OCI-LY3 (cell line): ENCODE data around the gene KCNN2.

Experiments
- EZH2phosphoT487 ChIP-seq: fragments of 200-600 bp; shearing (Covaris generic); IDR thresholded peaks from 2 replicates; pipeline ENCODE4 v1.6.1; 2018; ENCODE audit warnings: antibody characterized with exemption, mixed run types, low read depth
- TF ChIP-seq, protein P1 (sequence below): fragments of 200-600, 300-600 bp; sonication (generic); IDR thresholded peaks from 2 replicates; pipeline ENCODE4 v1.5.1; 2014; ENCODE audit warnings: antibody characterized with exemption, low read length, low read depth

DNA sequence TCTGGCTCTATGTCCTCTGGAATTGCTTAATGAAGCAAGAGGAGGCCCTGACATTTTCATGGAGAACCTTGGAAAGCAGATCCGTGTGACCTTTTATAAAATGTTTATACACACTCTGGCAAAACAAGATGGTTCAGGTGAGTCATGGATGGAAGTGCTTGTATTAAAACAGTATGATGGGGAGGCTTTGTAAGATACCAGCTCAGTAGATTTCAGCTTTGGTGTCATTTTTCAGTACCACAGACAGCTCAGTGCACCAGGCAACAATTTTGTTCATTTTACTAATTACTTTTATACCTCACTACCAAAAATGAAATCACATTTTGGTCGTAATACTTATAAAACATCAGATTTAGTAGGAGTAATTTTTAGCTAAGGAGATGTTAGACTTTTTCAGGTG, 5.2 kb downstream of the KCNN2 start:
- TF ChIP-seq, protein P1, sequence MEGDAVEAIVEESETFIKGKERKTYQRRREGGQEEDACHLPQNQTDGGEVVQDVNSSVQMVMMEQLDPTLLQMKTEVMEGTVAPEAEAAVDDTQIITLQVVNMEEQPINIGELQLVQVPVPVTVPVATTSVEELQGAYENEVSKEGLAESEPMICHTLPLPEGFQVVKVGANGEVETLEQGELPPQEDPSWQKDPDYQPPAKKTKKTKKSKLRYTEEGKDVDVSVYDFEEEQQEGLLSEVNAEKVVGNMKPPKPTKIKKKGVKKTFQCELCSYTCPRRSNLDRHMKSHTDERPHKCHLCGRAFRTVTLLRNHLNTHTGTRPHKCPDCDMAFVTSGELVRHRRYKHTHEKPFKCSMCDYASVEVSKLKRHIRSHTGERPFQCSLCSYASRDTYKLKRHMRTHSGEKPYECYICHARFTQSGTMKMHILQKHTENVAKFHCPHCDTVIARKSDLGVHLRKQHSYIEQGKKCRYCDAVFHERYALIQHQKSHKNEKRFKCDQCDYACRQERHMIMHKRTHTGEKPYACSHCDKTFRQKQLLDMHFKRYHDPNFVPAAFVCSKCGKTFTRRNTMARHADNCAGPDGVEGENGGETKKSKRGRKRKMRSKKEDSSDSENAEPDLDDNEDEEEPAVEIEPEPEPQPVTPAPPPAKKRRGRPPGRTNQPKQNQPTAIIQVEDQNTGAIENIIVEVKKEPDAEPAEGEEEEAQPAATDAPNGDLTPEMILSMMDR, result no peak
- TF ChIP-seq EZH2phosphoT487, result no peak
